Keratinocyte (primary cell): ENCODE measurements around the gene MINDY4.

Experiments used
- CTCF ChIP-seq, 3 experiments: IDR thresholded peaks in 1 of 3; conservative IDR thresholded peaks in 1 of 3; optimal IDR thresholded peaks in 1 of 3; 2 replicates in 2 of 3; 3 replicates in 1 of 3; pipeline versions ENCODE3 to v1.5.1; 2011; ENCODE audit warnings: low read length in 3 of 3, mild to moderate bottlenecking in 3 of 3, moderate library complexity in 2 of 3, control low read depth in 1 of 3, inconsistent platforms in 1 of 3; ENCODE audit not compliant: insufficient read depth in 2 of 3; ENCODE audit errors: extremely low read depth in 1 of 3
- EZH2 ChIP-seq: IDR thresholded peaks from one replicate; pipeline ENCODE4 v1.6.1; 2012; ENCODE audit warnings: inconsistent platforms, mild to moderate bottlenecking, low read length, moderate library complexity

- TF ChIP-seq EZH2 (no peak), CTCF (optimal IDR thresholded peaks at IDR 0.05 in 1 of 3, IDR thresholded peaks at IDR 0.05 in 1 of 3, conservative IDR thresholded peaks at IDR 0.05 in 1 of 3; ENCODE audit: extremely low read depth in 1 of 3, insufficient read depth in 2 of 3, low read length in 3 of 3) (no peak)
Measured at GRCh38 chr7:30887464-30887872, 116.3 kb downstream of the MINDY4 start.
